Temporal lobe (tissue), 2 donors: ENCODE measurements around the gene MTRF1L. TPM values are rescaled to one million over a fixed set of nuclear protein-coding genes. Genes with fewer than 3 reads are reported as not detected.

Source experiments
- small RNA-seq: library from RNA; depleted of rRNA; stranded (forward); fragments of <200 nt; gene quantifications from one replicate; pipeline ENCODE3, GENCODE V24; 2014; ENCODE audit warnings: low replicate concordance
- total RNA-seq: library from RNA; depleted of rRNA; stranded (reverse); fragments of >200 nt; gene quantifications from one replicate; pipeline ENCODE4 v1.2.3, GENCODE V29; 2014

The MTRF1L gene
- total RNA-seq, 1 donor from 2014 or later, result 13.5 TPM

Small RNA genes within 50 kb of the gene (small RNA-seq; reads per million reads assigned to genes)
- not detected for gene AL080276.1

Other genes with a start within 250 kb of the MTRF1L start
- gene FBXO5, start 19.7 kb downstream of the MTRF1L start, total RNA-seq, result 6.6 TPM
- gene RGS17, start 128.6 kb upstream of the MTRF1L start, total RNA-seq, result 81.4 TPM